Stomach (tissue), 9 donors: ENCODE data around the gene PLEKHG4B. TPM values are rescaled to one million over a fixed set of nuclear protein-coding genes. Genes with fewer than 3 reads are reported as not detected.

Source experiments
- DNase-seq, 2 donors: peaks; one replicate each; pipeline versions ENCODE4 v3.0.0 to v3.0.0-alpha.2; 2013 to 2019
- H3K27ac ChIP-seq, 5 donors: fragments of 200-600 bp in 4 of 5; sonication (generic) in 4 of 5; one replicate each; pipeline ENCODE4 v1.5.1; 2013 to 2019; ENCODE audit warnings: mild to moderate bottlenecking in 1 of 5, moderate library complexity in 1 of 5
- H3K27me3 ChIP-seq, 3 donors: fragments of 200-600 bp; sonication (generic); one replicate each; pipeline ENCODE4 v1.5.1; 2017 to 2019; ENCODE audit warnings: mixed run types in 1 of 3
- H3K36me3 ChIP-seq, 4 donors: fragments of 200-600 bp; sonication (generic); 1 replicate in 3 of 4; 2 replicates in 1 of 4; pipeline ENCODE4 v1.5.1; 2016 to 2019
- H3K4me1 ChIP-seq, 4 donors: fragments of 200-600 bp; sonication (generic); one replicate each; pipeline ENCODE4 v1.5.1; 2016 to 2019
- H3K4me3 ChIP-seq, 4 donors: fragments of 200-600 bp; sonication (generic) in 3 of 4; one replicate each; pipeline ENCODE4 v1.5.1; 2016 to 2019; ENCODE audit warnings: mild to moderate bottlenecking in 1 of 4
- H3K9me3 ChIP-seq, 4 donors: fragments of 200-600 bp; sonication (generic); one replicate each; pipeline ENCODE4 v1.5.1; 2016 to 2019
- CTCF ChIP-seq, 7 experiments: fragments of 450-650 bp in 4 of 7; fragments of 200-600 bp in 3 of 7; sonication (generic) in 3 of 7; IDR thresholded peaks; one replicate each; pipeline ENCODE4 v1.5.1; 2016 to 2019; ENCODE audit warnings: antibody characterized with exemption in 7 of 7, control low read depth in 2 of 7, mild to moderate bottlenecking in 1 of 7
- EP300 ChIP-seq: sonication (generic); formaldehyde crosslinking; IDR thresholded peaks from one replicate; pipeline ENCODE4 v1.6.1; 2017; ENCODE audit warnings: antibody characterized with exemption
- POLR2A ChIP-seq, 4 donors: fragments of 450-650 bp; IDR thresholded peaks; one replicate each; pipeline ENCODE4 v1.6.1; 2016; ENCODE audit warnings: antibody characterized with exemption in 4 of 4, control low read depth in 2 of 4, mild to moderate bottlenecking in 1 of 4, moderate library complexity in 1 of 4
- POLR2AphosphoS5 ChIP-seq, 3 donors: sonication (generic); formaldehyde crosslinking; IDR thresholded peaks; one replicate each; pipeline ENCODE4 v1.6.1; 2016; ENCODE audit warnings: antibody characterized with exemption in 3 of 3
- WGBS, 5 donors: extraction: QIAGEN DNeasy Blood & Tissue Kit in 3 of 5; methylation state at CpG; one replicate each; pipeline versions ENCODE4 v1.1.5 to v1.1.7; 2013 to 2018; 5-methylcytosine and 5-hydroxymethylcytosine counted together
- intact Hi-C: fragments of 100-400 bp; cut with DNase I; formaldehyde crosslinking; loops from one replicate; pipeline ENCODE4 v1.15.1; 2023; ENCODE audit warnings: low total_unique reads
- polyA plus RNA-seq, 3 donors: library from polyadenylated mRNA; stranded (reverse); fragments of 200-250 nt; gene quantifications; one replicate each; pipeline ENCODE4 v1.2.3, GENCODE V29; 2013
- total RNA-seq, 5 donors: library from RNA; depleted of rRNA; stranded (reverse); fragments of >200 nt; gene quantifications; one replicate each; pipeline versions ENCODE4 v1.1.0 to v1.2.3, GENCODE V29; 2014 to 2016
- donor health status: healthy with polysubstance abuse.
- donor health status: Bipolar disorder and iron deficiency.
- donor health status: healthy.

Gene PLEKHG4B
- total and polyA plus RNA-seq, 8 donors = 0.15 to 4.3 (median 1.8) TPM; not detected in 1

GRCh38 chr5:181566-181965, 89.6 kb downstream of the PLEKHG4B start:
- WGBS, 5 donors = 89 to 97% (median 90%) methylated on average over 9 to 22 of the region's 22 CpGs
- TF ChIP-seq EP300 = no peak
- TF ChIP-seq POLR2A (IDR thresholded peaks at IDR 0.05) = no peak
- TF ChIP-seq CTCF (IDR thresholded peaks at IDR 0.05) = no peak
- no peak for TF ChIP-seq POLR2AphosphoS5 (IDR thresholded peaks at IDR 0.05)
- Histone ChIP-seq H3K4me3 (no peak overlapping the region), H3K9me3 (no peaks in the 10 kb centered on the region), H3K27ac (no peak overlapping the region), H3K36me3 (no peaks in the 10 kb centered on the region), H3K27me3 (peaks cover 0 to 11% (median 0%) of the 10 kb centered on the region in 3 donors), H3K4me1 (peaks cover 0 to 5% (median 0%) of the 10 kb centered on the region in 4 donors)
- intact Hi-C loops = no loop called here
- DNase-seq = no peak

- intact Hi-C loops = no loop called here
- Histone ChIP-seq H3K27me3 (peaks cover 0 to 13% (median 0%) of the 10 kb centered on the region in 3 donors), H3K4me1 (peaks cover 0 to 5% (median 0%) of the 10 kb centered on the region in 4 donors), H3K27ac (no peak overlapping the region), H3K36me3 (no peaks in the 10 kb centered on the region), H3K4me3 (no peak overlapping the region), H3K9me3 (no peaks in the 10 kb centered on the region)
- DNase-seq = no peak
- 92 to 98% (median 95%) methylated on average over 10 to 12 of the region's 12 CpGs for WGBS, 5 donors
- no peak for TF ChIP-seq EP300
- TF ChIP-seq POLR2AphosphoS5 (IDR thresholded peaks at IDR 0.05) = no peak
- TF ChIP-seq POLR2A (IDR thresholded peaks at IDR 0.05) = no peak
- no peak for TF ChIP-seq CTCF (IDR thresholded peaks at IDR 0.05)
These were observed 90.2 kb downstream of the PLEKHG4B start for GRCh38 chr5:182126-182525.

GRCh38 chr5:184471-184870, 92.5 kb downstream of the PLEKHG4B start:
- Histone ChIP-seq H3K9me3 (no peaks in the 10 kb centered on the region), H3K36me3 (no peaks in the 10 kb centered on the region), H3K27ac (no peak overlapping the region), H3K4me3 (no peak overlapping the region), H3K4me1 (peaks cover 6 to 20% (median 10%) of the 10 kb centered on the region in 4 donors), H3K27me3 (peaks cover 0 to 19% (median 0%) of the 10 kb centered on the region in 3 donors)
- intact Hi-C loops = no loop called here
- 59 to 82% (median 70%) methylated on average over 7 of the region's 7 CpGs for WGBS, 5 donors
- TF ChIP-seq CTCF (IDR thresholded peaks at IDR 0.05) (no peak), EP300 (no peak), POLR2AphosphoS5 (IDR thresholded peaks at IDR 0.05) (no peak), POLR2A (IDR thresholded peaks at IDR 0.05) (no peak)
- DNase-seq = no peak

GRCh38 chr5:185095-186070, 93.4 kb downstream of the PLEKHG4B start:
- WGBS, 5 donors = 78 to 91% (median 84%) methylated on average over 18 to 21 of the region's 21 CpGs

More at GRCh38 chr5:185095-186070, 93.4 kb downstream of the PLEKHG4B start:
- peaks cover 6 to 24% (median 13%) of the 10 kb centered on the region in 4 donors for H3K4me1 ChIP-seq
- H3K9me3 ChIP-seq = no peaks in the 10 kb centered on the region
- H3K27ac ChIP-seq = no peak overlapping the region
- peak in 1 of 2 donors; percentile 39 for DNase-seq
- H3K4me3 ChIP-seq = no peak overlapping the region
- no peak for TF ChIP-seq EP300
- TF ChIP-seq POLR2A (IDR thresholded peaks at IDR 0.05) = no peak
- TF ChIP-seq CTCF (IDR thresholded peaks at IDR 0.05) = no peak
- TF ChIP-seq POLR2AphosphoS5 (IDR thresholded peaks at IDR 0.05) = no peak
- H3K27me3 ChIP-seq = peaks cover 0 to 25% (median 0%) of the 10 kb centered on the region in 3 donors
- intact Hi-C loops = no loop called here
- no peaks in the 10 kb centered on the region for H3K36me3 ChIP-seq
